Mesenchymal stem cell (in vitro differentiated cells and primary cell): ENCODE data around the gene A1CF.

ENCODE experiments used
- DNase-seq: peaks from one replicate; pipeline ENCODE4 v3.0.0-alpha.2; 2013
- H2AFZ ChIP-seq: one replicate; pipeline ENCODE4 v1.6.1; 2013; ENCODE audit warnings: low read depth, mild to moderate bottlenecking, control low read depth, inconsistent platforms, low read length, moderate library complexity
- H2AK5ac ChIP-seq: 2 replicates; pipeline ENCODE4 v1.6.1; 2013; ENCODE audit warnings: low read length, moderate library complexity, mild to moderate bottlenecking, inconsistent platforms; ENCODE audit not compliant: severe bottlenecking
- H2BK120ac ChIP-seq: one replicate; pipeline ENCODE4 v1.6.1; 2013; ENCODE audit warnings: low read depth, mild to moderate bottlenecking, inconsistent platforms, low read length, moderate library complexity
- H2BK12ac ChIP-seq, 2 experiments: one replicate each; pipeline ENCODE4 v1.6.1; 2013; ENCODE audit warnings: inconsistent platforms in 2 of 2, low read length in 2 of 2, mild to moderate bottlenecking in 2 of 2, moderate library complexity in 2 of 2, control low read depth in 1 of 2
- H2BK15ac ChIP-seq: one replicate; pipeline ENCODE4 v1.6.1; 2013; ENCODE audit warnings: mild to moderate bottlenecking, low read depth, inconsistent platforms; ENCODE audit not compliant: poor library complexity, severe bottlenecking
- H2BK5ac ChIP-seq: 2 replicates; pipeline ENCODE4 v1.6.1; 2013; ENCODE audit warnings: low read depth, mild to moderate bottlenecking, low read length, control low read depth, inconsistent platforms; ENCODE audit not compliant: poor library complexity, severe bottlenecking
- H3K14ac ChIP-seq, 2 experiments: one replicate each; pipeline ENCODE4 v1.6.1; 2013; ENCODE audit warnings: inconsistent platforms in 2 of 2, low read length in 2 of 2, control low read depth in 1 of 2, mild to moderate bottlenecking in 1 of 2, moderate library complexity in 1 of 2
- H3K18ac ChIP-seq, 2 experiments: one replicate each; pipeline ENCODE4 v1.6.1; 2013; ENCODE audit warnings: inconsistent platforms in 2 of 2, low read length in 2 of 2, control low read depth in 1 of 2, low read depth in 1 of 2, mild to moderate bottlenecking in 1 of 2
- H3K23ac ChIP-seq, 2 experiments: one replicate each; pipeline ENCODE4 v1.6.1; 2013; ENCODE audit warnings: inconsistent platforms in 2 of 2, low read length in 2 of 2, mild to moderate bottlenecking in 2 of 2, moderate library complexity in 2 of 2, control low read depth in 1 of 2
- H3K27ac ChIP-seq: 2 replicates; pipeline ENCODE4 v1.5.1; 2013; ENCODE audit warnings: mild to moderate bottlenecking, moderate library complexity, low read length, control low read depth, inconsistent platforms; ENCODE audit not compliant: poor library complexity, severe bottlenecking
- H3K27me3 ChIP-seq, 2 experiments: 2 replicates each; pipeline versions ENCODE4 v1.6.1 to v1.7.0; 2013; ENCODE audit warnings: low read length in 2 of 2, mild to moderate bottlenecking in 2 of 2, moderate library complexity in 2 of 2, control low read depth in 1 of 2, inconsistent platforms in 1 of 2; ENCODE audit not compliant: control insufficient read depth in 1 of 2, insufficient read depth in 1 of 2
- H3K36me3 ChIP-seq, 2 experiments: 2 replicates each; pipeline versions ENCODE4 v1.6.1 to v1.7.0; 2013; ENCODE audit warnings: low read length in 2 of 2, control low read depth in 1 of 2, inconsistent platforms in 1 of 2, low read depth in 1 of 2, mild to moderate bottlenecking in 1 of 2; ENCODE audit not compliant: insufficient read depth in 2 of 2, control insufficient read depth in 1 of 2
- H3K4ac ChIP-seq, 2 experiments: one replicate each; pipeline ENCODE4 v1.6.1; 2013; ENCODE audit warnings: inconsistent platforms in 2 of 2, low read length in 2 of 2, mild to moderate bottlenecking in 2 of 2, moderate library complexity in 2 of 2, control low read depth in 1 of 2, low read depth in 1 of 2
- H3K4me1 ChIP-seq: 2 replicates; pipeline ENCODE4 v1.6.1; 2013; ENCODE audit warnings: low read depth, low read length, control low read depth; ENCODE audit not compliant: control insufficient read depth, insufficient read depth
- H3K4me2 ChIP-seq: 2 replicates; pipeline ENCODE4 v1.6.1; 2013; ENCODE audit warnings: low read length, mild to moderate bottlenecking, inconsistent platforms; ENCODE audit not compliant: poor library complexity, severe bottlenecking
- H3K4me3 ChIP-seq, 2 experiments: 2 replicates each; pipeline versions ENCODE4 v1.5.1 to v1.7.0; 2013; ENCODE audit warnings: low read length in 2 of 2, mild to moderate bottlenecking in 2 of 2, control low read depth in 1 of 2, low read depth in 1 of 2; ENCODE audit not compliant: insufficient read depth in 1 of 2
- H3K79me1 ChIP-seq: replicated peaks from 2 replicates; pipeline ENCODE4 v1.6.1; 2013; ENCODE audit warnings: mild to moderate bottlenecking, control low read depth, low read length, inconsistent platforms; ENCODE audit not compliant: poor library complexity, severe bottlenecking
- H3K9ac ChIP-seq: 2 replicates; pipeline ENCODE4 v1.7.0; 2013; ENCODE audit warnings: mild to moderate bottlenecking, low read length, moderate library complexity
- H3K9me3 ChIP-seq: 2 replicates; pipeline ENCODE4 v1.7.0; 2013; ENCODE audit warnings: mild to moderate bottlenecking, low read length; ENCODE audit not compliant: control insufficient read depth
- H4K8ac ChIP-seq: one replicate; pipeline ENCODE4 v1.6.1; 2013; ENCODE audit warnings: inconsistent platforms, mild to moderate bottlenecking, low read length, moderate library complexity
- H4K91ac ChIP-seq: one replicate; pipeline ENCODE4 v1.6.1; 2013; ENCODE audit warnings: mild to moderate bottlenecking, low read length, inconsistent platforms
- WGBS: methylation state at CpG from one replicate; pipeline ENCODE4 v1.1.7; 2013; ENCODE audit warnings: mixed read lengths; 5-methylcytosine and 5-hydroxymethylcytosine counted together

Gene A1CF

GRCh38 chr10:50874723-50875122 is 10.7 kb downstream of the A1CF start:
- DNase-seq, result no peak

GRCh38 chr10:50866317-50866716 is 19.1 kb downstream of the A1CF start:
- Histone ChIP-seq H3K36me3 (no peaks in the 10 kb centered on the region), H2BK12ac (no peak overlapping the region), H3K4me2 (no peak overlapping the region), H4K8ac (no peak overlapping the region), H2BK15ac (no peak overlapping the region), H3K18ac (no peak overlapping the region), H3K79me1 (no peaks in the 10 kb centered on the region), H3K9ac (no peak overlapping the region), H2AFZ (no peak overlapping the region), H3K23ac (no peak overlapping the region), H3K27ac (no peak overlapping the region), H3K4me1 (no peaks in the 10 kb centered on the region), H4K91ac (no peak overlapping the region), H2BK5ac (no peak overlapping the region), H3K27me3 (peaks cover 0 to 27% of the 10 kb centered on the region in 2 experiments), H3K9me3 (no peaks in the 10 kb centered on the region), H3K14ac (no peak overlapping the region), H2BK120ac (no peak overlapping the region), H2AK5ac (no peak overlapping the region), H3K4me3 (no peak overlapping the region), H3K4ac (no peak overlapping the region)
- 61% methylated on average over 2 of the region's 2 CpGs for WGBS
- no peak for DNase-seq

More at GRCh38 chr10:50874723-50875122, 10.7 kb downstream of the A1CF start:
- Histone ChIP-seq H3K4me2 (no peak overlapping the region), H4K8ac (no peak overlapping the region), H2BK5ac (no peak overlapping the region), H3K9me3 (no peaks in the 10 kb centered on the region), H3K27me3 (peaks cover 0 to 12% of the 10 kb centered on the region in 2 experiments), H3K4me3 (no peak overlapping the region), H3K4ac (no peak overlapping the region), H4K91ac (no peak overlapping the region), H2AK5ac (no peak overlapping the region), H3K27ac (no peak overlapping the region), H3K36me3 (no peaks in the 10 kb centered on the region), H3K14ac (no peak overlapping the region), H3K23ac (no peak overlapping the region), H3K18ac (no peak overlapping the region), H2BK12ac (no peak overlapping the region), H2BK15ac (no peak overlapping the region), H2BK120ac (no peak overlapping the region), H3K4me1 (no peaks in the 10 kb centered on the region), H3K79me1 (no peaks in the 10 kb centered on the region), H2AFZ (no peak overlapping the region), H3K9ac (no peak overlapping the region)
- WGBS, result 95% methylated on average over 5 of the region's 5 CpGs

- H4K91ac ChIP-seq, result no peak overlapping the region
- H2BK15ac ChIP-seq, result no peak overlapping the region
- WGBS, result 59% methylated on average over 3 of the region's 3 CpGs
- H3K4me2 ChIP-seq, result no peak overlapping the region
- H2BK12ac ChIP-seq, result no peak overlapping the region
- H2BK5ac ChIP-seq, result no peak overlapping the region
- no peak for DNase-seq
- H2AFZ ChIP-seq, result no peak overlapping the region
- H2BK120ac ChIP-seq, result no peak overlapping the region
- no peaks in the 10 kb centered on the region for H3K4me1 ChIP-seq
- H3K79me1 ChIP-seq, result no peaks in the 10 kb centered on the region
- H3K9ac ChIP-seq, result no peak overlapping the region
- no peak overlapping the region for H3K18ac ChIP-seq
- H3K14ac ChIP-seq, result no peak overlapping the region
- H3K4me3 ChIP-seq, result no peak overlapping the region
- H3K9me3 ChIP-seq, result no peaks in the 10 kb centered on the region
- H3K36me3 ChIP-seq, result no peaks in the 10 kb centered on the region
- H4K8ac ChIP-seq, result no peak overlapping the region
- H3K4ac ChIP-seq, result no peak overlapping the region
- no peak overlapping the region for H2AK5ac ChIP-seq
- no peak overlapping the region for H3K23ac ChIP-seq
- peaks cover 0 to 19% of the 10 kb centered on the region in 2 experiments for H3K27me3 ChIP-seq
- H3K27ac ChIP-seq, result no peak overlapping the region
Measured at GRCh38 chr10:50862719-50863118, 22.7 kb downstream of the A1CF start.

GRCh38 chr10:50861370-50861769 is 24.1 kb downstream of the A1CF start:
- H3K9me3 ChIP-seq, result no peaks in the 10 kb centered on the region

More at GRCh38 chr10:50861370-50861769, 24.1 kb downstream of the A1CF start:
- Histone ChIP-seq H2AFZ (no peak overlapping the region), H3K14ac (no peak overlapping the region), H2BK15ac (no peak overlapping the region), H3K79me1 (no peaks in the 10 kb centered on the region), H3K27ac (no peak overlapping the region), H2BK5ac (no peak overlapping the region), H4K8ac (no peak overlapping the region), H4K91ac (no peak overlapping the region), H3K18ac (no peak overlapping the region), H3K4me1 (peaks cover 1% of the 10 kb centered on the region), H3K36me3 (no peaks in the 10 kb centered on the region), H2BK120ac (no peak overlapping the region), H2AK5ac (no peak overlapping the region), H3K23ac (no peak overlapping the region), H3K9ac (no peak overlapping the region), H2BK12ac (no peak overlapping the region), H3K4ac (no peak overlapping the region), H3K4me2 (no peak overlapping the region), H3K4me3 (no peak overlapping the region), H3K27me3 (peaks cover 0 to 15% of the 10 kb centered on the region in 2 experiments)
- no peak for DNase-seq
